ENCODE data around the gene ITPR3. TPM values are rescaled to one million over a fixed set of nuclear protein-coding genes. Genes with fewer than 3 reads are reported as not detected.

ITPR3 gene
- total RNA-seq, 2 experiments from 2014 or later, result 57.8 to 59.3 TPM

- Mint-ChIP-seq H3K9me3 (ENCODE audit: insufficient read depth) (no peaks in the 10 kb centered on the region), H3K4me1 (ENCODE audit: low read depth) (peaks cover 2% of the 10 kb centered on the region), H3K27ac (no peak overlapping the region), H3K36me3 (ENCODE audit: low read depth) (no peaks in the 10 kb centered on the region), H3K27me3 (ENCODE audit: low read depth) (peaks cover 19% of the 10 kb centered on the region), H3K4me3 (no peak overlapping the region)
- ChIA-PET POLR2A (interaction anchor here (0.8 to 1.3 kb wide), 2 partner anchors 15 to 73 kb away, joined by 3 read pairs; no protein-coding TSS in a partner anchor), CTCF (interaction anchor here (0.9 to 3.1 kb wide), 12 partner anchors 9 to 181 kb away, joined by 3 to 25 read pairs (median 4); no protein-coding TSS in a partner anchor)
- DNase-seq (no peak), ATAC-seq (no peak)
Measured at GRCh38 chr6:33606642-33607041, 14.5 kb upstream of the ITPR3 start.

- Mint-ChIP-seq H3K4me1 (ENCODE audit: low read depth) (peaks cover 2% of the 10 kb centered on the region), H3K9me3 (ENCODE audit: insufficient read depth) (no peaks in the 10 kb centered on the region), H3K36me3 (ENCODE audit: low read depth) (no peaks in the 10 kb centered on the region), H3K4me3 (no peak overlapping the region), H3K27ac (no peak overlapping the region), H3K27me3 (ENCODE audit: low read depth) (peaks cover 19% of the 10 kb centered on the region)
- DNase-seq (no peak), ATAC-seq (no peak)
- ChIA-PET POLR2A (interaction anchor here (0.8 to 1.3 kb wide), 3 partner anchors 16 to 74 kb away, joined by 3 read pairs; no protein-coding TSS in a partner anchor), CTCF (interaction anchor here (0.7 to 3.1 kb wide), 24 partner anchors 9 to 182 kb away, joined by 3 to 27 read pairs (median 4); partner anchors contain the start of genes BAK1, ITPR3, UQCC2 and ZBTB9)
Measured at GRCh38 chr6:33607126-33607783, 13.9 kb upstream of the ITPR3 start.

- CTCF ChIA-PET, result interaction anchor here (0.7 to 3.1 kb wide), 23 partner anchors 8 to 182 kb away, joined by 3 to 27 read pairs (median 4); partner anchors contain the start of genes BAK1, ITPR3, UQCC2 and ZBTB9
- peaks cover 17% of the 10 kb centered on the region for H3K27me3 Mint-ChIP-seq (ENCODE audit: low read depth)
- no peak overlapping the region for H3K4me3 Mint-ChIP-seq
- H3K27ac Mint-ChIP-seq, result no peak overlapping the region
- peaks cover 2% of the 10 kb centered on the region for H3K4me1 Mint-ChIP-seq (ENCODE audit: low read depth)
- ATAC-seq, result peak; percentile 77
- no peaks in the 10 kb centered on the region for H3K9me3 Mint-ChIP-seq (ENCODE audit: insufficient read depth)
- POLR2A ChIA-PET, result interaction anchor here (1.0 to 1.3 kb wide), 2 partner anchors 56 to 74 kb away, joined by 3 read pairs; no protein-coding TSS in a partner anchor
- H3K36me3 Mint-ChIP-seq (ENCODE audit: low read depth), result no peaks in the 10 kb centered on the region
- peak; percentile 63 for DNase-seq
Measured at GRCh38 chr6:33607784-33608161, 13.3 kb upstream of the ITPR3 start.

- ATAC-seq, result no peak
- DNase-seq, result no peak
- CTCF ChIA-PET, result interaction anchor here (1.0 to 3.1 kb wide), 3 partner anchors 19 to 91 kb away, joined by 3 to 27 read pairs (median 25); no protein-coding TSS in a partner anchor
- Mint-ChIP-seq H3K27me3 (ENCODE audit: low read depth) (peaks cover 9% of the 10 kb centered on the region), H3K4me3 (no peak overlapping the region), H3K9me3 (ENCODE audit: insufficient read depth) (no peaks in the 10 kb centered on the region), H3K4me1 (ENCODE audit: low read depth) (peaks cover 2% of the 10 kb centered on the region), H3K36me3 (ENCODE audit: low read depth) (no peaks in the 10 kb centered on the region), H3K27ac (no peak overlapping the region)
- POLR2A ChIA-PET, result no interaction called here
Measured at GRCh38 chr6:33609019-33609418, 12.1 kb upstream of the ITPR3 start.

GRCh38 chr6:33609528-33609927 is 11.6 kb upstream of the ITPR3 start:
- no peaks in the 10 kb centered on the region for H3K9me3 Mint-ChIP-seq (ENCODE audit: insufficient read depth)
- no peaks in the 10 kb centered on the region for H3K36me3 Mint-ChIP-seq (ENCODE audit: low read depth)
- DNase-seq (no peak), ATAC-seq (no peak)
- H3K4me3 Mint-ChIP-seq, result no peak overlapping the region
- ChIA-PET CTCF (interaction anchor here (2.5 to 3.1 kb wide), 2 partner anchors 20 to 23 kb away, joined by 25 to 27 read pairs; no protein-coding TSS in a partner anchor), POLR2A (no interaction called here)
- peaks cover 8% of the 10 kb centered on the region for H3K27me3 Mint-ChIP-seq (ENCODE audit: low read depth)
- no peak overlapping the region for H3K27ac Mint-ChIP-seq
- peaks cover 2% of the 10 kb centered on the region for H3K4me1 Mint-ChIP-seq (ENCODE audit: low read depth)

- Mint-ChIP-seq H3K27me3 (ENCODE audit: low read depth) (peaks cover 5% of the 10 kb centered on the region), H3K4me3 (no peak overlapping the region), H3K36me3 (ENCODE audit: low read depth) (no peaks in the 10 kb centered on the region), H3K4me1 (ENCODE audit: low read depth) (peaks cover 2% of the 10 kb centered on the region), H3K9me3 (ENCODE audit: insufficient read depth) (no peaks in the 10 kb centered on the region), H3K27ac (peak overlapping the region; percentile 25)
- ChIA-PET CTCF (no interaction called here), POLR2A (no interaction called here)
- no peak for ATAC-seq
- no peak for DNase-seq
Measured at GRCh38 chr6:33610067-33610466, 11.1 kb upstream of the ITPR3 start.

- Mint-ChIP-seq H3K27ac (no peak overlapping the region), H3K9me3 (ENCODE audit: insufficient read depth) (no peaks in the 10 kb centered on the region), H3K4me3 (no peak overlapping the region), H3K36me3 (ENCODE audit: low read depth) (no peaks in the 10 kb centered on the region), H3K27me3 (ENCODE audit: low read depth) (peaks cover 3% of the 10 kb centered on the region), H3K4me1 (ENCODE audit: low read depth) (peaks cover 2% of the 10 kb centered on the region)
- ATAC-seq (no peak), DNase-seq (no peak)
- ChIA-PET CTCF (interaction anchor here (0.8 to 1.9 kb wide), 4 partner anchors 11 to 100 kb away, joined by 3 to 5 read pairs (median 3); no protein-coding TSS in a partner anchor), POLR2A (interaction anchor here (0.7 to 1.8 kb wide), 2 partner anchors 10 kb away, joined by 3 to 5 read pairs; partner anchors contain the start of gene ITPR3)
Measured at GRCh38 chr6:33610779-33611732, 10.1 kb upstream of the ITPR3 start.

GRCh38 chr6:33613146-33613794 is 7.9 kb upstream of the ITPR3 start:
- Mint-ChIP-seq H3K4me1 (ENCODE audit: low read depth) (peaks cover 12% of the 10 kb centered on the region), H3K36me3 (ENCODE audit: low read depth) (no peaks in the 10 kb centered on the region), H3K9me3 (ENCODE audit: insufficient read depth) (no peaks in the 10 kb centered on the region), H3K27ac (no peak overlapping the region), H3K27me3 (ENCODE audit: low read depth) (peaks cover 3% of the 10 kb centered on the region), H3K4me3 (no peak overlapping the region)
- DNase-seq (no peak), ATAC-seq (no peak)
- ChIA-PET POLR2A (interaction anchor here (1.8 kb wide), 1 partner anchor 7 kb away, joined by 5 read pairs; the partner anchor contains the start of gene ITPR3), CTCF (interaction anchor here (1.9 kb wide), 1 partner anchor 27 kb away, joined by 5 read pairs; no protein-coding TSS in a partner anchor)

- POLR2A ChIA-PET, result no interaction called here
Measured at GRCh38 chr6:33613795-33614168, 7.3 kb upstream of the ITPR3 start.

GRCh38 chr6:33616113-33616512 is 5.0 kb upstream of the ITPR3 start:
- Mint-ChIP-seq H3K27ac (no peak overlapping the region), H3K9me3 (ENCODE audit: insufficient read depth) (no peaks in the 10 kb centered on the region), H3K27me3 (ENCODE audit: low read depth) (no peaks in the 10 kb centered on the region), H3K36me3 (ENCODE audit: low read depth) (no peaks in the 10 kb centered on the region), H3K4me1 (ENCODE audit: low read depth) (peaks cover 30% of the 10 kb centered on the region), H3K4me3 (no peak overlapping the region)
- POLR2A ChIA-PET, result no interaction called here
- CTCF ChIA-PET, result interaction anchor here (0.9 to 1.0 kb wide), 2 partner anchors 9 to 31 kb away, joined by 3 to 4 read pairs; no protein-coding TSS in a partner anchor
- DNase-seq (no peak), ATAC-seq (no peak)

More at GRCh38 chr6:33613795-33614168, 7.3 kb upstream of the ITPR3 start:
- Mint-ChIP-seq H3K27me3 (ENCODE audit: low read depth) (peaks cover 3% of the 10 kb centered on the region), H3K9me3 (ENCODE audit: insufficient read depth) (no peaks in the 10 kb centered on the region), H3K4me1 (ENCODE audit: low read depth) (peaks cover 14% of the 10 kb centered on the region), H3K36me3 (ENCODE audit: low read depth) (no peaks in the 10 kb centered on the region), H3K4me3 (no peak overlapping the region), H3K27ac (no peak overlapping the region)
- ATAC-seq, result no peak
- CTCF ChIA-PET, result no interaction called here
- no peak for DNase-seq

GRCh38 chr6:33616913-33617312 is 4.2 kb upstream of the ITPR3 start:
- Mint-ChIP-seq H3K4me3 (no peak overlapping the region), H3K27me3 (ENCODE audit: low read depth) (no peaks in the 10 kb centered on the region), H3K27ac (no peak overlapping the region), H3K36me3 (ENCODE audit: low read depth) (no peaks in the 10 kb centered on the region), H3K4me1 (ENCODE audit: low read depth) (peaks cover 30% of the 10 kb centered on the region), H3K9me3 (ENCODE audit: insufficient read depth) (no peaks in the 10 kb centered on the region)
- no peak for ATAC-seq
- CTCF ChIA-PET, result interaction anchor here (0.6 to 1.8 kb wide), 4 partner anchors 10 to 84 kb away, joined by 3 to 7 read pairs (median 5); no protein-coding TSS in a partner anchor
- POLR2A ChIA-PET, result interaction anchor here (0.6 kb wide), 1 partner anchor 78 kb away, joined by 3 read pairs; no protein-coding TSS in a partner anchor
- no peak for DNase-seq

Data from activated CD8-positive, alpha-beta T cell treated with anti-CD3 and anti-CD28 coated beads, Interleukin-2, amount 10 ng/mL, durations not matched to agents 7 days and 5 days (primary cell).